Neural progenitor cell (in vitro differentiated cells): Measurements from ENCODE around the gene ZMIZ1. TPM values are rescaled to one million over a fixed set of nuclear protein-coding genes. Genes with fewer than 3 reads are reported as not detected.

Experiments used
- DNase-seq: peaks from one replicate; pipeline ENCODE4 v3.0.0-alpha.2; 2016; ENCODE audit warnings: low spot score
- H2AFZ ChIP-seq: fragments of 200-600 bp; sonication (generic); replicated peaks from 2 replicates; pipeline ENCODE4 v1.6.1; 2016; ENCODE audit warnings: antibody characterized with exemption
- H3F3A ChIP-seq: fragments of 200-600 bp; sonication (generic); 2 replicates; pipeline ENCODE4 v1.6.1; 2016; ENCODE audit warnings: antibody characterized with exemption, low read depth
- H3K27ac ChIP-seq: fragments of 200-600 bp; sonication (generic); 2 replicates; pipeline ENCODE4 v1.5.1; 2016; ENCODE audit warnings: mild to moderate bottlenecking
- H3K27me3 ChIP-seq: fragments of 200-600 bp; sonication (generic); 2 replicates; pipeline ENCODE4 v1.6.1; 2016; ENCODE audit warnings: mild to moderate bottlenecking, moderate library complexity
- H3K36me3 ChIP-seq: fragments of 200-600 bp; sonication (generic); 2 replicates; pipeline ENCODE4 v1.5.1; 2016
- H3K4me1 ChIP-seq: fragments of 200-600 bp; sonication (generic); 2 replicates; pipeline ENCODE4 v1.6.1; 2016; ENCODE audit warnings: mixed run types
- H3K4me2 ChIP-seq: fragments of 200-600 bp; sonication (generic); 2 replicates; pipeline ENCODE4 v1.6.1; 2016
- H3K4me3 ChIP-seq: fragments of 200-600 bp; sonication (generic); 2 replicates; pipeline ENCODE4 v1.5.1; 2016
- H3K79me2 ChIP-seq: fragments of 200-600 bp; sonication (generic); 2 replicates; pipeline ENCODE4 v1.6.1; 2016; ENCODE audit warnings: low read depth
- H3K9ac ChIP-seq: fragments of 200-600 bp; sonication (generic); 2 replicates; pipeline ENCODE4 v1.6.1; 2016
- H3K9me3 ChIP-seq: fragments of 200-600 bp; sonication (generic); 2 replicates; pipeline ENCODE4 v1.5.1; 2016; ENCODE audit warnings: low read depth
- H4K20me1 ChIP-seq: fragments of 200-600 bp; sonication (generic); 2 replicates; pipeline ENCODE4 v1.6.1; 2016; ENCODE audit warnings: low read depth
- H3K27ac Mint-ChIP-seq: 3 replicates; pipeline ENCODE4 v1.8.0; 2021; ENCODE audit warnings: mixed read lengths
- H3K27me3 Mint-ChIP-seq: 2 replicates; pipeline ENCODE4 v1.8.0; 2022; ENCODE audit warnings: low read depth, mild to moderate bottlenecking, inconsistent platforms, moderate library complexity, mixed read lengths; ENCODE audit not compliant: insufficient read depth
- H3K36me3 Mint-ChIP-seq: 3 replicates; pipeline ENCODE4 v1.8.0; 2021; ENCODE audit warnings: mixed read lengths
- H3K4me1 Mint-ChIP-seq: 3 replicates; pipeline ENCODE4 v1.8.0; 2021; ENCODE audit warnings: mixed read lengths
- H3K4me3 Mint-ChIP-seq: 3 replicates; pipeline ENCODE4 v1.8.0; 2021; ENCODE audit warnings: mild to moderate bottlenecking, moderate library complexity, mixed read lengths
- H3K9me3 Mint-ChIP-seq: 3 replicates; pipeline ENCODE4 v1.8.0; 2020; ENCODE audit warnings: mixed read lengths
- CTCF ChIP-seq: fragments of 200-600 bp; sonication (generic); IDR thresholded peaks from 2 replicates; pipeline ENCODE4 v1.5.1; 2017; ENCODE audit warnings: antibody characterized with exemption, mild to moderate bottlenecking
- EZH2 ChIP-seq: fragments of 200-600 bp; sonication (generic); IDR thresholded peaks from 2 replicates; pipeline ENCODE4 v1.6.1; 2017; ENCODE audit warnings: antibody characterized with exemption, mild to moderate bottlenecking, moderate library complexity
- EZH2phosphoT487 ChIP-seq: fragments of 200-600 bp; sonication (generic); IDR thresholded peaks from 2 replicates; pipeline ENCODE4 v1.6.1; 2017; ENCODE audit warnings: antibody characterized with exemption
- total RNA-seq: library from RNA; depleted of rRNA; stranded (reverse); fragments of >200 nt; gene quantifications from 2 replicates; pipeline ENCODE4 v1.2.3, GENCODE V29; 2015; ENCODE audit warnings: low replicate concordance

ZMIZ1 gene
- total RNA-seq, 1 donor from 2014 or later = 5.8 TPM

GRCh38 chr10:79149662-79150443, 81.1 kb downstream of the ZMIZ1 start:
- Histone ChIP-seq H3F3A (peaks cover 5% of the 10 kb centered on the region), H3K9ac (no peak overlapping the region), H3K36me3 (no peaks in the 10 kb centered on the region), H4K20me1 (peaks cover 85% of the 10 kb centered on the region), H3K4me3 (no peak overlapping the region), H3K79me2 (no peaks in the 10 kb centered on the region), H3K4me1 (peaks cover 36% of the 10 kb centered on the region), H2AFZ (no peak overlapping the region), H3K27me3 (no peaks in the 10 kb centered on the region), H3K9me3 (no peaks in the 10 kb centered on the region), H3K4me2 (no peak overlapping the region), H3K27ac (no peak overlapping the region)
- TF ChIP-seq CTCF (no peak), EZH2phosphoT487 (no peak), EZH2 (no peak)
- peaks cover 39% of the 10 kb centered on the region for H3K4me1 Mint-ChIP-seq
- H3K27ac Mint-ChIP-seq = peak overlapping the region; percentile 74
- no peaks in the 10 kb centered on the region for H3K36me3 Mint-ChIP-seq
- peaks cover 5% of the 10 kb centered on the region for H3K27me3 Mint-ChIP-seq
- peak; percentile 40 for DNase-seq
- H3K9me3 Mint-ChIP-seq = no peaks in the 10 kb centered on the region
- no peak overlapping the region for H3K4me3 Mint-ChIP-seq

- H3K9ac ChIP-seq = no peak overlapping the region
- H3K79me2 ChIP-seq = no peaks in the 10 kb centered on the region
- H3K36me3 ChIP-seq = no peaks in the 10 kb centered on the region
- Mint-ChIP-seq H3K27ac (no peak overlapping the region), H3K36me3 (no peaks in the 10 kb centered on the region), H3K27me3 (peaks cover 5% of the 10 kb centered on the region), H3K9me3 (no peaks in the 10 kb centered on the region), H3K4me3 (no peak overlapping the region), H3K4me1 (peaks cover 39% of the 10 kb centered on the region)
- no peak overlapping the region for H3K27ac ChIP-seq
- DNase-seq = no peak
- H4K20me1 ChIP-seq = peaks cover 85% of the 10 kb centered on the region
- no peaks in the 10 kb centered on the region for H3K27me3 ChIP-seq
- H2AFZ ChIP-seq = no peak overlapping the region
- peaks cover 36% of the 10 kb centered on the region for H3K4me1 ChIP-seq
- H3K9me3 ChIP-seq = no peaks in the 10 kb centered on the region
- H3K4me3 ChIP-seq = no peak overlapping the region
- H3F3A ChIP-seq = peaks cover 5% of the 10 kb centered on the region
- TF ChIP-seq EZH2phosphoT487 = no peak
- TF ChIP-seq EZH2 = no peak
- no peak for TF ChIP-seq CTCF
- H3K4me2 ChIP-seq = no peak overlapping the region
Measured at GRCh38 chr10:79150444-79150754, 81.6 kb downstream of the ZMIZ1 start.

GRCh38 chr10:79152423-79152817, 83.7 kb downstream of the ZMIZ1 start:
- Mint-ChIP-seq H3K4me3 (no peak overlapping the region), H3K9me3 (no peaks in the 10 kb centered on the region), H3K27ac (peak overlapping the region; percentile 43), H3K4me1 (peaks cover 57% of the 10 kb centered on the region), H3K27me3 (peaks cover 6% of the 10 kb centered on the region), H3K36me3 (no peaks in the 10 kb centered on the region)
- H4K20me1 ChIP-seq = peaks cover 84% of the 10 kb centered on the region
- H3K9ac ChIP-seq = no peak overlapping the region
- no peak overlapping the region for H2AFZ ChIP-seq
- H3K9me3 ChIP-seq = no peaks in the 10 kb centered on the region
- DNase-seq = no peak
- H3K79me2 ChIP-seq = no peaks in the 10 kb centered on the region
- no peak overlapping the region for H3K4me2 ChIP-seq
- H3F3A ChIP-seq = peaks cover 14% of the 10 kb centered on the region
- no peak overlapping the region for H3K4me3 ChIP-seq
- H3K27ac ChIP-seq = no peak overlapping the region
- no peak for TF ChIP-seq EZH2
- no peak for TF ChIP-seq EZH2phosphoT487
- no peak for TF ChIP-seq CTCF
- no peaks in the 10 kb centered on the region for H3K36me3 ChIP-seq
- peaks cover 56% of the 10 kb centered on the region for H3K4me1 ChIP-seq
- H3K27me3 ChIP-seq = no peaks in the 10 kb centered on the region
